Measurements from ENCODE around the gene DSCAM. TPM values are rescaled to one million over a fixed set of nuclear protein-coding genes. Genes with fewer than 3 reads are reported as not detected.

DSCAM gene
- total RNA-seq, 1 donor: not detected

- H3K4me3 ChIP-seq (ENCODE audit: low read depth, low read length): no peak overlapping the region
- TF ChIP-seq, protein P1, sequence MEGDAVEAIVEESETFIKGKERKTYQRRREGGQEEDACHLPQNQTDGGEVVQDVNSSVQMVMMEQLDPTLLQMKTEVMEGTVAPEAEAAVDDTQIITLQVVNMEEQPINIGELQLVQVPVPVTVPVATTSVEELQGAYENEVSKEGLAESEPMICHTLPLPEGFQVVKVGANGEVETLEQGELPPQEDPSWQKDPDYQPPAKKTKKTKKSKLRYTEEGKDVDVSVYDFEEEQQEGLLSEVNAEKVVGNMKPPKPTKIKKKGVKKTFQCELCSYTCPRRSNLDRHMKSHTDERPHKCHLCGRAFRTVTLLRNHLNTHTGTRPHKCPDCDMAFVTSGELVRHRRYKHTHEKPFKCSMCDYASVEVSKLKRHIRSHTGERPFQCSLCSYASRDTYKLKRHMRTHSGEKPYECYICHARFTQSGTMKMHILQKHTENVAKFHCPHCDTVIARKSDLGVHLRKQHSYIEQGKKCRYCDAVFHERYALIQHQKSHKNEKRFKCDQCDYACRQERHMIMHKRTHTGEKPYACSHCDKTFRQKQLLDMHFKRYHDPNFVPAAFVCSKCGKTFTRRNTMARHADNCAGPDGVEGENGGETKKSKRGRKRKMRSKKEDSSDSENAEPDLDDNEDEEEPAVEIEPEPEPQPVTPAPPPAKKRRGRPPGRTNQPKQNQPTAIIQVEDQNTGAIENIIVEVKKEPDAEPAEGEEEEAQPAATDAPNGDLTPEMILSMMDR (IDR thresholded peaks at IDR 0.05; ENCODE audit: insufficient read depth, low read depth, low read length): no peak
- DNase-seq (ENCODE audit: low read depth): no peak
Measured at GRCh38 chr21:40173816-40174215, 673.1 kb downstream of the DSCAM start.

DNA sequence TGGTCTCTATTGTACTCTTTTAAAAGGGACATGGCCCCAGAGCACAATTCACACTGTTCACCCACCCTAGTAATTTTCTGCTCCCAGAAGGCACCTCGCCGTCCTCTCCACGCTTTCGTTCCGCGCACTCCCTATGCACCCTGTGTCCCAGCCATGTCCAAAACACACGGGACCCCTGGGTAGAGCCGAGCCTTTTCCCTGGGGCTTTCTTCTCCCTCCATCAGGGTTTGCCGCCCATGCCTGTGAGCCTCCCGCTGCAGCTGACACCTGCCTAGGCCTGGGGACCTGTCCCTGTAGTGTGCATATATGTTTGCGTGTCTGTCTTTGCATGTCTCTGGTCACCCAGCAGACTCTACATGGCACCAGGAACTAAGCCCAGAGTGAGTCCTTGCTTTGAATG is 677.0 kb downstream of the DSCAM start:
- DNase-seq (ENCODE audit: low read depth): no peak
- TF ChIP-seq, protein P1 (IDR thresholded peaks at IDR 0.05; ENCODE audit: insufficient read depth, low read depth, low read length): no peak
- H3K4me3 ChIP-seq (ENCODE audit: low read depth, low read length): no peak overlapping the region

- no peak overlapping the region for H3K4me3 ChIP-seq (ENCODE audit: low read depth, low read length)
- no peak for DNase-seq (ENCODE audit: low read depth)
- TF ChIP-seq, protein P1 (IDR thresholded peaks at IDR 0.05; ENCODE audit: insufficient read depth, low read depth, low read length): no peak
Measured at GRCh38 chr21:40166291-40166843, 680.6 kb downstream of the DSCAM start.

DNA sequence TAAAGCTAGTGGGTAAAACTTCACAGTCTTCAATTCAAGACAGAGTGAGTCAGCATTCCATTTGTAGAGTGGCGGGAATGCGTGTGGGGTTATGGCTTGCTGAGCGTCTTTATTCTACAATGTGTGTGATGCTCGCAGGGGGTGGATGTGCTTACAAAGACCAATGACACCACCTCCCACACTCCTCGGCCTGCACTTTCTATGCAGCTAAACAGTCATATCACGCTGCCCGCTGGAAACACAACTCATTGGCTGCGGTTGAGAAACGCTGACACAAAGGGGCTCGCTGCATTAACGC is 681.2 kb downstream of the DSCAM start:
- no peak for DNase-seq (ENCODE audit: low read depth)
- TF ChIP-seq, protein P1 (IDR thresholded peaks at IDR 0.05; ENCODE audit: insufficient read depth, low read depth, low read length): no peak

GRCh38 chr21:40164905-40165772 is 681.8 kb downstream of the DSCAM start:
- DNase-seq (ENCODE audit: low read depth): no peak
- no peak overlapping the region for H3K4me3 ChIP-seq (ENCODE audit: low read depth, low read length)
- TF ChIP-seq, protein P1 (IDR thresholded peaks at IDR 0.05; ENCODE audit: insufficient read depth, low read depth, low read length): no peak

More for the DNA sequence above, 681.2 kb downstream of the DSCAM start:
- H3K4me3 ChIP-seq (ENCODE audit: low read depth, low read length): no peak overlapping the region

- no peak for DNase-seq (ENCODE audit: low read depth)
- H3K4me3 ChIP-seq (ENCODE audit: low read depth, low read length): no peak overlapping the region
- TF ChIP-seq, protein P1 (IDR thresholded peaks at IDR 0.05; ENCODE audit: insufficient read depth, low read depth, low read length): no peak
Measured at GRCh38 chr21:40162075-40162474, 684.9 kb downstream of the DSCAM start.
